Cerebellar nuclear complex (tissue), 1 donor: Measurements from ENCODE around the gene CCDC61.
A peak's percentile ranks its signal among the peaks of the same experiment; 100 is the strongest.

Experiments
- DNase-seq, 2 experiments: peaks; one replicate each; lab custom pipeline; 2025; lab: John Stamatoyannopoulos, UW

Gene CCDC61

GRCh38 chr19:46016426-46017094, 21.3 kb downstream of the CCDC61 start:
- DNase-seq = peak in 1 of 2 experiments; percentile 27

DNA sequence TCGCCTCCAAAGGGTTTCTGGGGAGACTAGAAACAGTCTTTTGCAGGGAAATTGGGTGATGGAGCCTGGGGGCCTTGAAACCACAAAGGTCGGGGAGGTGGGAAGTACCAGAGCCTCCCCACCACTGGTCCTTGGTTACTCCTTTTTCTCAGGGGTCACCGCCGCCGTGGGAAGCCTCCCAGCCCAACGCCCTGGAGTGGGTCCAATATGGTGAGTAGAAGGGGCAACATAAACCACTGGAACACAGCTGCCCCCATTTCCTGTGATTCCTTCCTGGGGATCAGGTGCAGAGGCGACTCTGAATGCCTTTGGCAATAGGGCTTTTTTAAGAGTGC, 21.8 kb downstream of the CCDC61 start:
- DNase-seq = no peak

DNA sequence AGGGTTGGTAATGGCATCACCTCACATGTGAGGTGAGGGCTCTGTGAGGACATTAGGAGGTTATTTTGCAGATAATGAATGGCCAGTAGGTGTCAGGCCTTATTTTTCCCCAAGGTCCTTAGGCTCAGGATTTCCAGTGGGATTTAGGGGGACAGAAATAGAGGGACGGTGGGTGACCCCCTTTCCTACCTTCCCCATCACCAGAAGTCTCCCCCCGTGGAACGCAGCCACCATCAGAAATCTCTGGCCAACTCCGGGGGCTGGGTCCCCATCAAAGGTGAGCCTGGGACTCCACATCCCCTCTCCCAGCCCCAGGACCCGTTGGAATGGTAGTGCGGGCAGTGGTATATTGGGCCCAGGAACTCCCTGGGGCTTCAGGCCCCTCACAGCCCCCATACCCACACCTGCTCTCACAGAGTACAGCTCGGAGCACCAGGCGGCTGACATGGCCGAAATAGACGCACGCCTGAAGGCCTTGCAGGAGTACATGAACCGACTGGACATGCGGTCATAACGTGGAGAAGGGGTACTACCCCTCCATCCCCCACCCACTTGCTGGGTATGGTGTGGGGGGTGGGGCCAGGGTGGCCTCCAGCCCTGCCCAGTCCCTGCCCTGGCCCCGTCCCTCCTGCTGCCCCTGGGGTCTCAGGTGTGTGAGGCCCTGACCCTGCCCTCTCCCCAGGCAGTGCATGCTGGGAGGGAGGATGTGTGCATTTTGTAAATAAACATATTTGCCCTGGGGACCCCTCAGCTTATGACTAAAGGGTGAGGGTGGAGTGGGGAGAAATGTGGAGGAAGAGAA, 22.8 kb downstream of the CCDC61 start:
- DNase-seq = no peak

DNA sequence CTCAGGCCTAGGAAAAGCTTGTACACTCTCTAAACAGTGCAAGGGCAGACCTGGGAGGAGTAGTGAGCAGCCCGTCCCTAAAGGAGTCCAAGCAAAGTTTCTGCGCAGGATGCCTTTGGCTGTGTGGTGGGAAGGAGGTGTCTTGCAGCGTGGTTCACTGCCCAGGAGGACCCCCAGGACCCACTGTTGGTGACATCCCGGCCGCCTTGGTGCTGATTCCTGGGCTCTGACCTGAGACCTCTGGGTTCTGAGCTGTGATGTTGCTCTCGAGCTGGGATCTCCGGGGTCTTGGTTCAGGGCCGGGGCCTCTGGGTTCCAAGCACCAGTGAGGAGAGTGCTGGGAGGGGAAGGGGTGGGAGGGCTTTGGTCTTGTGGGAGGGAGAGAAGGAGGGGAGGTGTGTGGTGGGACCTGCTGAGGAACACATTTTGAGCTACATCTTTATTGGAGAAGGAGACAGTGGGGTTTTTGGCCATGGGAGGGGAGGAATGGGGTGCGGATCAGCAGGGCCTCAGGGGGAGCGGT, 23.5 kb downstream of the CCDC61 start:
- DNase-seq = no peak

DNA sequence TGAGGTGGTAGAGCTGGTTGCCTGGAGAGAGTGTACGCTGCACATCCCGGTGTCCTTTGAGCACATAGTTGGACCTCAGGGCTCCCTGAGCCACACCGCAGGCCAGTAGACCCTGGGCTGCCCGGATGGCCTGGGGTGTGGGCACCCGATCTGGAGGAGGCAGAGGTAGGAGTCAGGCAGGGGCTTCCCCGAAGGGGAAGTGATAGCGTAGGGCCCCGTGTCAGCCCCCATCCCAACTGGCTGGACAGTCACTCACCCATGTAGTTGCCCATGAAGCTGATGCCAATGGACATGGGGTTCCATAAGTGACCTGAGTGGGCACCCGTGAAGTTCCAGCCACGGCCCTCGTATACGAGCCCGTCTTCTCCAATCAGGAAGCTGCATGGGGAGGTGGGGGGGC, 24.0 kb downstream of the CCDC61 start:
- no peak for DNase-seq

DNA sequence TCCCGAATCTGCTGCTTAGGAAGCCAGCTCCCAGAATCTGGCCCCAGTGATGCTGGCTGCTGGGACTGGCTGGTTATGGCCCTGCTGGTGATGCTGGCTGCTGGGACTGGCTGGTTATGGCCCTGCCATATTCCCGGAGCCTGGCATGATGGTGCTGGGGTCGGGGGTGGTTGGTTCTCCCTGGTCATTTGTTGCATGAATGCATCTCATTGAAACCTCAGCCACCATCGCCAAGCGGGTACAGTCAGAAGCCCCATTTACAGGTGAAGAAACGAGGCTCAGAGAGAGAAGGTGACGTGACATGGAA, 25.5 kb downstream of the CCDC61 start:
- no peak for DNase-seq

DNA sequence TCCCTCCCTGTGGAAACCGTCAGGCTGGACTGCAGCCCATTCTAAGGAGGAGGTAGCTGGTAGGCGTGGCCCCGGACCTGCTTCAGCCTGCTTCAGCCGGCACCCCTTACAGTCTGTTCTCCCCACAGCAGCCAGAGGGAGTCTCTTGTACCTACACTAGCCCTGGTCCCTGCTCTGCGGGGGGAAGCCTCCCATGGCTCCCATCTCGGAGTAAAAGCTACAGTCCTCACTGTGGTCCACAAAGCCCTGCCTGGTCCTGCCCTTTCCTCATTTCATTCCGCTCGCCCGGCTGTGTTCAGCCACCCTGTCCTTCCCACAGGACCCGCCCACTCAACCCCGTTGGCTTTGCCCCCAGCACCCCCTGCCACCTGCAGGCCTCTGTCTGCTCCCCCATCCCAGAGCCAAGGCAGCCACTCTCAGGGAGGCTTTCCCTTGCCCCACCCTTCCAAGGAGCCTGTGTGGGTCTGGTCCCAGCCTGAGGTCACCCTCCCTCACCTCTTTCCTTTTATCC, 26.3 kb downstream of the CCDC61 start:
- DNase-seq = no peak

GRCh38 chr19:46022061-46022430, 26.8 kb downstream of the CCDC61 start:
- DNase-seq = no peak

- no peak for DNase-seq
Observed at GRCh38 chr19:46022431-46023310, 27.4 kb downstream of the CCDC61 start, which contains the start of gene PGLYRP1. Gene PGLYRP1, minus strand, starts transcription at chr19:46023053. Its CDS starts 32 bp downstream, at chr19:46023021.

DNA sequence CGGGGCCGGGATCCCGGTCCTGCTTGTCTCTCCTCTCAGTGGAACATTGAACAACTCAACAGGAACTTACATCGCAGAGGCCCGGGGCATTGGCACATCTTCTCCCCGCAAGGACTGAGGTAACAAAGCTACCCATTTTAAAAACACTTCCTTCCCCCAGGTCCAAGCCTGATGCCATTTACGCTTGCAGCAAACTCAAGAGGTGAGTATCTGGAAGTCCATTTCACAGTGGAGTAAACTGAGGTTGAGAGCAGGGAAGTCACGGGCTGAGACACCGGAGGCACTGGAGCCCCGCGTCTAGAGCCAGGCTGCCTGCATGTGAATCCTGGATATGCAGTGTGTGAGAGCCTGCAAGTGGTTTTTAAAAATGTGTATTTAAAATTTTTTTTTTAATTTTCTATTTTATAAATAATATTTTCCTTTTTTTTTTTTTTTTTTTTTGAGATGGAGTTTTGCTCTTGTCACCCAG, 28.1 kb downstream of the CCDC61 start:
- no peak for DNase-seq

DNA sequence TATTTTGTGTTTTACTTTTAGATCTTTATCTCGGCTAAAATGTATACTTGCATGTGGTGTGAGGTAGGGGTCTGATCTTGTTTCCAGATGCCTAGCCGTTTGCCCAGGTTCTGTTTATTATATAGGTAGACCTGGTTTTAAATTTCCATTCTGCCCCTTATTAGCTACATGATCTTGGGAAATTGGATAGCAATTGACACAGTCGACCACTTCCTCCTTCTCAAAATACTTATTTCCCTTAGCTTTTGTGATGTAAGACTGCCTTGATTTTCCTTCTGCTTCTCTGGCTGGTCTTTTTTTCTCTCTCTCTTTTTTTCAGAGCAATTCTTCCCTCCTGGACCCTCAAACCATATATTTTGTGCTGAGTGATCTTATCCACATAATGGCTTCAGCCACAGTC, 30.6 kb downstream of the CCDC61 start:
- DNase-seq = no peak

- no peak for DNase-seq
Observed at GRCh38 chr19:46030812-46031550, 35.7 kb downstream of the CCDC61 start.

DNA sequence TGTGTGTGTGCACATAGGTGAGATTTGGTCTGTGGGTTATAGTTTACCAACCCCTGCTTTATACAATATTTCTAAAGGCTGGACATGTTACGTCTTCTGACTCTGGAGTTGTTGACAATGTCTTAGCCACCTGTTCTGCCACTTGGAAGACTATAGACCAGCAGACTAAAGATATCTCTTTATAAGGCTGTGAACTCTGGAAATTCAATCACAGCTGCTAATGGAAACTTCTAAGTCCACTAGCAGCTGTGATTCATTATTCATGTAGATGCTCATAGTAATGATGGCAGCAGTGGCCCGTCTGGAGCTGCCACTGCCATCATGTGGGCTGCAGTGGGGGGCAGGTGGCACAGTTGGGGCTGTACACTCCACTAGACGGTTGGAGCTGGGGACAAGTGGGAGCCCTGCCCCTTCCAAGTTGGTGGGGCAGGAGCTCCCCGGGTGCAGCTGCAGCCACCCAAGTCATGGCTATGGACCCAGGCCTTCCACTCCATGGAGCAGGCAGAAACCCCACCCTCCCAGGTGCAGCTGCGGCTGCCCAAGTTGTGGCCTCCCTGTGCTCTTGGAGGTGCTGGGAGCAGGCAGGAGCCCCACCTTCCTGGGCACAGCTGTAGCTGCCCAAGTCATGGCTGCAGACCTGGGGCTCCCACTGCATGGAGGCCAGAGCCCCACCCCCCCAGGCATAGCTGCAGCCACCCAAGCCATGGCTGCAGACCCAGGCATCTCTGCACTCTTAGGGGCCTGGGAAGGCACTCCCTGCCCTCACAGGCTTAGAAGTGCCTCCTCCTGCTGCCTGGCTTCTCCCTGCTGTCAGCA, 36.7 kb downstream of the CCDC61 start:
- no peak for DNase-seq

GRCh38 chr19:46032597-46033025, 37.3 kb downstream of the CCDC61 start:
- DNase-seq = no peak

DNA sequence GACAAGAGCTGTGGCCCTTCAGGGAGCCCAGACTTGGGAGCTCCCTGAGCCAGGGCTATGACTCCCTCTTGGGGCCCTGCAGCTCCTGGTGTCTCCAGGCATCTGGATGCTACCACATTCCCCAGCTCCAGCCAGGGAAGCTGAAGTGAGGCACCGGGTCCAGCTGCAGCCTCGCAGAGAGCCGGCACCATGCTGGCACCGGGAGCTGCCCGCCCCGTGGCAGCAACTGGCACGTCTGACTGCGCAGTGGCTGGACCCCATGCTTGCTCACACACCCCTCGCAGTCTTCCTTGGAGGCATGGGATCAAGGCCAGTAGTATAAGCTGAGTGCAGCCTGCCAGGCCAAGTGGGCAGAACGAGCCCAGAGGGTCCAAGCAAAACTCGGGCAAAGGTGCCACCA, 38.1 kb downstream of the CCDC61 start:
- no peak for DNase-seq

DNA sequence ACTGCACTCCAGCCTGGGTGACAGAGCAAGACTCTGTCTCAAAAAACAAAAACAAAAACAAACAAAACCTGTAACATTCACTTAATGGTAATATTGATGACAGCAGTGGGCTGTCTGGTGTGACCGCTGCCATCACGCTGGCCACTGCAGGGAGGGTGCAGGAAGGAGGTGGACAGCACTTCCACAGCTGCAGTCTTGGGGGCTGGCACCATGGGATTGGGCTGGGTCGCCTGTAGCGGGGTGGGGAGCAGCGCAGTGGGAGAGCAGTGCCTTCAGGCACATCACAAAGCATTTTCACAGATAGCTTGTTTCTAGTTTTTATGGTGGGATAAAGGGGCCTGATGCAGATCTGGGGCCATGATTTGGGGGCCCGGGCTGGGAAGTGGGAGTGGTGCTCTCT, 40.3 kb downstream of the CCDC61 start:
- DNase-seq = no peak

DNA sequence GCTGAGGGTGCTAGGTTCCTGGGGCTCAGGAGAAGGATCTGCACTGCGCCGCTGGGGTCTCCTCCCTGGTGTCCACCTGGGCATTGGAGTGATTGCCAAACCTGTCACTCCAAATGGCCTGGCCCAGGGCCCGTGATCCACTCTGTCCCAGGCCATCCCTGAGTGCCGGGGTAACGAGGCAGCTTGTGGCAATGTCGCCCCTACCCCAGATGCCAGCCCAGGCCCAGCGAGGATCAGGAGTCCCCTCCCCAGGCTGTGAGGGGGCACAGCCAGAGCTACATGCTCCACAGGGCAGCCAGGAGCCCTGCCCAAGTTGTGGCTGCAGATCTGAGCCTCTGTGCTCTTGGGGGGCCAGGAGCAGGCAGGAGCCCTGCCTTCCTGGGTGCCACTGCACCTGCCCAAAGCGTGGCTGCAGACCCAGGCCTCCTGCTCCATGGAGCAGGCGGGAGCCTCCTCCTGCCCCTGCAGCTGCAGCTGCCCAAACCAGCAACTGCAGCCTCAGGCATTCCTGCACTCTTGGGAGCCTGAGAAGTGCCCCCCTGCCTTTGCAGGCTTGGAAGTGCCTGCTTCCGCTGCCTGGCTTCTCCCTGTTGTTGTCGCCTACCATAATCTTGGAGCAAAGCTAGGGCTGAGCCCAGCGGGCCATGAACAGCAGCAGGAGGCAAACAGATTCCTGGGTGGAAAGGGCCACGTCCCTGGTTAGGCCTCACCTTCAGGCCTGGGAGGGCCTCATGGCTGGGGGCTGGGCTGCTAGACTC, 40.9 kb downstream of the CCDC61 start:
- DNase-seq = no peak

- no peak for DNase-seq
Observed at GRCh38 chr19:46036744-46037128, 41.5 kb downstream of the CCDC61 start.

DNA sequence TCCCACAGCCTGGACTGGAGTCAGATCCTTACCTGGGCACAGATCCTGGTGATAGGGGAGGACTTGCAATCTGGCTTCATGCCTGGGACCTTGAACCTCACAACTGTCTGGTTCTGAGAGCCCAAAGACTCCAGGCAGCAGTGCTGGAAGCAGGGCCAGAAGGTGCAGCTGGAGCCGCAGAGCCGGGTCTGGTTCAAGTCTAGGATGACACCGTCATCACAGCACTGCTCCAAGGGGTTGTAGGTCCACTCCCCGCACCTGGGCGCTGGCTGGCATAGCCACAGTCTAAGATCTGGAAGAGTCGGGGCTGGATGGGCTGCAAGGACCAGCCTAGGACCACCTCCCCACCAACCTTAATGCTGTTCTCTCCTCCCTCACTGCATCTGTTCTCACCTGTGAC, 44.9 kb downstream of the CCDC61 start:
- no peak for DNase-seq

- DNase-seq = no peak
Observed at GRCh38 chr19:46040952-46041500, 45.8 kb downstream of the CCDC61 start, which contains the start of gene IGFL4. Gene IGFL4, minus strand, starts transcription at chr19:46041002. Its CDS starts 40 bp downstream, at chr19:46040962.
